HEK293 (cell line): ENCODE data around the gene IGFBP5.

ENCODE experiments used
- BCL11B ChIP-seq: fragments of 450-650 bp; formaldehyde crosslinking; IDR thresholded peaks from 2 replicates; pipeline ENCODE4 v1.5.1; 2016; ENCODE audit warnings: low read depth, missing biosample characterization, missing genetic modification characterization
- CTCF ChIP-seq: fragments of 450-650 bp; formaldehyde crosslinking; IDR thresholded peaks from 2 replicates; pipeline ENCODE4 v1.5.1; 2016; ENCODE audit warnings: missing biosample characterization, missing genetic modification characterization
- KLF8 ChIP-seq: fragments of 450-650 bp; formaldehyde crosslinking; IDR thresholded peaks from 2 replicates; pipeline ENCODE4 v1.5.1; 2016; ENCODE audit warnings: missing biosample characterization, missing genetic modification characterization
- PRDM1 ChIP-seq: fragments of 450-650 bp; formaldehyde crosslinking; IDR thresholded peaks from 2 replicates; pipeline ENCODE4; 2016; ENCODE audit warnings: missing biosample characterization, missing genetic modification characterization
- SCRT1 ChIP-seq: fragments of 450-650 bp; formaldehyde crosslinking; IDR thresholded peaks from 2 replicates; pipeline ENCODE4 v1.5.1; 2016; ENCODE audit warnings: missing biosample characterization, missing genetic modification characterization, borderline replicate concordance
- TCF7L2 ChIP-seq: IDR thresholded peaks from 2 replicates; pipeline ENCODE4 v1.6.1; 2011; ENCODE audit warnings: low read depth, mild to moderate bottlenecking, inconsistent platforms, low read length, moderate library complexity, borderline replicate concordance
- WT1 ChIP-seq: fragments of 450-650 bp; formaldehyde crosslinking; IDR thresholded peaks from 2 replicates; pipeline ENCODE4 v1.5.1; 2016; ENCODE audit warnings: missing biosample characterization, missing genetic modification characterization
- ZBTB1 ChIP-seq: fragments of 450-650 bp; formaldehyde crosslinking; IDR thresholded peaks from 2 replicates; pipeline ENCODE4 v1.5.1; 2016; ENCODE audit warnings: missing biosample characterization, missing genetic modification characterization
- ZNF138 ChIP-seq: fragments of 450-650 bp; formaldehyde crosslinking; IDR thresholded peaks from 2 replicates; pipeline ENCODE4 v1.5.1; 2016; ENCODE audit warnings: missing biosample characterization, missing genetic modification characterization, borderline replicate concordance
- ZNF16 ChIP-seq: fragments of 450-650 bp; formaldehyde crosslinking; IDR thresholded peaks from 2 replicates; pipeline ENCODE4 v1.5.1; 2016; ENCODE audit warnings: low read depth, missing biosample characterization, missing genetic modification characterization
- ZNF18 ChIP-seq: fragments of 450-650 bp; formaldehyde crosslinking; IDR thresholded peaks from 2 replicates; pipeline ENCODE4 v1.5.1; 2016; ENCODE audit warnings: missing biosample characterization, missing genetic modification characterization
- ZNF76 ChIP-seq: fragments of 450-650 bp; formaldehyde crosslinking; IDR thresholded peaks from 2 replicates; pipeline ENCODE4; 2016; ENCODE audit warnings: low read depth, missing biosample characterization, missing genetic modification characterization, borderline replicate concordance

- TF ChIP-seq KLF8: no peak
- TF ChIP-seq TCF7L2: no peak
- no peak for TF ChIP-seq ZNF16 (tag by site-specific recombination)
- no peak for TF ChIP-seq CTCF (tag by site-specific recombination)
- no peak for TF ChIP-seq SCRT1
- no peak for TF ChIP-seq ZNF76 (tag by site-specific recombination)
- no peak for TF ChIP-seq ZNF18 (tag by site-specific recombination)
- TF ChIP-seq ZBTB1: no peak
- no peak for TF ChIP-seq BCL11B
- no peak for TF ChIP-seq PRDM1 (tag by site-specific recombination)
- no peak for TF ChIP-seq ZNF138 (tag by site-specific recombination)
- no peak for TF ChIP-seq WT1 (tag by site-specific recombination)
These were observed 49.2 kb downstream of the IGFBP5 start for GRCh38 chr2:216646116-216646515.
